ENCODE data around the gene SMYD3. TPM values are rescaled to one million over a fixed set of nuclear protein-coding genes. Genes with fewer than 3 reads are reported as not detected.
A peak's percentile ranks its signal among the peaks of the same experiment; 100 is the strongest.

The SMYD3 gene
- total and polyA plus RNA-seq, 9 of the 15 experiments (the other 6 are each of a cell fraction or from before 2014, with no cell fraction given), result 128 to 440 (median 197) TPM

DNA sequence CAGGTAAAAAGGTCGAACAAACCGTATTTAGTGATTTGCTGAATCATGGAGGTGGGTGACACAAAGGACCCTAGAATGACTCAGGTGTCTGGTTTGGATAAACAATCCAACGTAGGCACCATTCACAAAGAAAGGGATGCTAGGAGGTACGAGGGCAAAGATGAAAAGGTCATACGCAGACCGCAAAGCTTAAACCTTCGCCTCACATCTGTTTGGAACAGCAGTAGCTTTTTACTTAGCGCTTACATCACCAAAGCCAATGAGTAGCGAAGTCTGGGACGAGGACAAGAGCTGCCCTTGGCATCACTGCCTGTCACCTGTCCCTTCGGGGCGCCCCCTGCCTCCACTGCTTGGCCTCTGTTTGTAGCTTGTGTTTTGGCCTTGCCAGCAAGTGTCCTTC is 350.2 kb downstream of the SMYD3 start:
- H3K4me3 ChIP-seq, result no peak overlapping the region
- peak overlapping the region; percentile 32; the same call in 2 of the 3 replicates for H3K27ac ChIP-seq (ENCODE audit: extremely low read depth, low read depth, low read length)
- BruUV-seq (replicated peaks), result no TSS peak
- TF ChIP-seq ZNF589 (CRISPR knock-in tag; IDR thresholded peaks at IDR 0.05; ENCODE audit: low read depth), result 0 out of 2 replicates have a peak, but pooled peaks have one; percentile 40
- TF ChIP-seq ATF1 (CRISPR knock-in tag; IDR thresholded peaks at IDR 0.05), result no peak
- TF ChIP-seq ATF1 (tag; IDR thresholded peaks at IDR 0.05), result peak; percentile 29; the same call in 1 of the 2 replicates
- peak; percentile 76 for TF ChIP-seq C11orf30 (IDR thresholded peaks at IDR 0.05; ENCODE audit: low read depth)
- TF ChIP-seq, protein P1, sequence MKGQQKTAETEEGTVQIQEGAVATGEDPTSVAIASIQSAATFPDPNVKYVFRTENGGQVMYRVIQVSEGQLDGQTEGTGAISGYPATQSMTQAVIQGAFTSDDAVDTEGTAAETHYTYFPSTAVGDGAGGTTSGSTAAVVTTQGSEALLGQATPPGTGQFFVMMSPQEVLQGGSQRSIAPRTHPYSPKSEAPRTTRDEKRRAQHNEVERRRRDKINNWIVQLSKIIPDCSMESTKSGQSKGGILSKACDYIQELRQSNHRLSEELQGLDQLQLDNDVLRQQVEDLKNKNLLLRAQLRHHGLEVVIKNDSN (CRISPR knock-in tag; IDR thresholded peaks at IDR 0.05), result peak; percentile 37; the same call in 1 of the 2 replicates
- TF ChIP-seq ZEB2 (IDR thresholded peaks at IDR 0.05), result 0 out of 2 replicates have a peak, but pooled peaks have one; percentile 23
- TF ChIP-seq CHCHD3 (CRISPR knock-in tag; IDR thresholded peaks at IDR 0.05), result no peak
- TF ChIP-seq TCF3 (CRISPR knock-in tag; IDR thresholded peaks at IDR 0.05), result peak; percentile 11; the same call in 1 of the 2 replicates
- TF ChIP-seq MAFK (IDR thresholded peaks at IDR 0.05; ENCODE audit: low read length), result peak; percentile 36; the same call in 1 of the 2 replicates
- TF ChIP-seq NFE2 (IDR thresholded peaks at IDR 0.05; ENCODE audit: low read depth), result peak; percentile 84
- 0 out of 2 replicates have a peak, but pooled peaks have one; percentile 11 for TF ChIP-seq ARID1B (IDR thresholded peaks at IDR 0.05)
- TF ChIP-seq KDM1A (IDR thresholded peaks at IDR 0.05), result peak; percentile 28 to 65; a peak in 3 of 4 replicates
- TF ChIP-seq XRCC5 (IDR thresholded peaks at IDR 0.05; ENCODE audit: low read depth, low read length), result no peak
- no peak for TF ChIP-seq ZNF23 (CRISPR knock-in tag; IDR thresholded peaks at IDR 0.05)
- peak; percentile 15; the same call in 1 of the 2 replicates for TF ChIP-seq CXXC5 (CRISPR knock-in tag; IDR thresholded peaks at IDR 0.05)
- peak; percentile 91 for TF ChIP-seq ZNF316 (IDR thresholded peaks at IDR 0.05)
- no peak for TF ChIP-seq XRCC3 (IDR thresholded peaks at IDR 0.05)
- TF ChIP-seq, protein P2, sequence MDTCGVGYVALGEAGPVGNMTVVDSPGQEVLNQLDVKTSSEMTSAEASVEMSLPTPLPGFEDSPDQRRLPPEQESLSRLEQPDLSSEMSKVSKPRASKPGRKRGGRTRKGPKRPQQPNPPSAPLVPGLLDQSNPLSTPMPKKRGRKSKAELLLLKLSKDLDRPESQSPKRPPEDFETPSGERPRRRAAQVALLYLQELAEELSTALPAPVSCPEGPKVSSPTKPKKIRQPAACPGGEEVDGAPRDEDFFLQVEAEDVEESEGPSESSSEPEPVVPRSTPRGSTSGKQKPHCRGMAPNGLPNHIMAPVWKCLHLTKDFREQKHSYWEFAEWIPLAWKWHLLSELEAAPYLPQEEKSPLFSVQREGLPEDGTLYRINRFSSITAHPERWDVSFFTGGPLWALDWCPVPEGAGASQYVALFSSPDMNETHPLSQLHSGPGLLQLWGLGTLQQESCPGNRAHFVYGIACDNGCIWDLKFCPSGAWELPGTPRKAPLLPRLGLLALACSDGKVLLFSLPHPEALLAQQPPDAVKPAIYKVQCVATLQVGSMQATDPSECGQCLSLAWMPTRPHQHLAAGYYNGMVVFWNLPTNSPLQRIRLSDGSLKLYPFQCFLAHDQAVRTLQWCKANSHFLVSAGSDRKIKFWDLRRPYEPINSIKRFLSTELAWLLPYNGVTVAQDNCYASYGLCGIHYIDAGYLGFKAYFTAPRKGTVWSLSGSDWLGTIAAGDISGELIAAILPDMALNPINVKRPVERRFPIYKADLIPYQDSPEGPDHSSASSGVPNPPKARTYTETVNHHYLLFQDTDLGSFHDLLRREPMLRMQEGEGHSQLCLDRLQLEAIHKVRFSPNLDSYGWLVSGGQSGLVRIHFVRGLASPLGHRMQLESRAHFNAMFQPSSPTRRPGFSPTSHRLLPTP (IDR thresholded peaks at IDR 0.05; ENCODE audit: borderline replicate concordance, extremely low read depth, insufficient read length), result no peak
- TF ChIP-seq CAMTA2 (CRISPR knock-in tag; conservative IDR thresholded peaks at IDR 0.05), result no peak
- TF ChIP-seq, protein P3, sequence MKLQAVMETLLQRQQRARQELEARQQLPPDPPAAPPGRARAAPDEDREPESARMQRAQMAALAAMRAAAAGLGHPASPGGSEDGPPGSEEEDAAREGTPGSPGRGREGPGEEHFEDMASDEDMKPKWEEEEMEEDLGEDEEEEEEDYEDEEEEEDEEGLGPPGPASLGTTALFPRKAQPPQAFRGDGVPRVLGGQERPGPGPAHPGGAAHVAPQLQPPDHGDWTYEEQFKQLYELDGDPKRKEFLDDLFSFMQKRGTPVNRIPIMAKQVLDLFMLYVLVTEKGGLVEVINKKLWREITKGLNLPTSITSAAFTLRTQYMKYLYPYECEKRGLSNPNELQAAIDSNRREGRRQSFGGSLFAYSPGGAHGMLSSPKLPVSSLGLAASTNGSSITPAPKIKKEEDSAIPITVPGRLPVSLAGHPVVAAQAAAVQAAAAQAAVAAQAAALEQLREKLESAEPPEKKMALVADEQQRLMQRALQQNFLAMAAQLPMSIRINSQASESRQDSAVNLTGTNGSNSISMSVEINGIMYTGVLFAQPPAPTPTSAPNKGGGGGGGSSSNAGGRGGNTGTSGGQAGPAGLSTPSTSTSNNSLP (IDR thresholded peaks at IDR 0.05; ENCODE audit: borderline replicate concordance, low read depth, low read length), result no peak

More for the DNA sequence above, 350.2 kb downstream of the SMYD3 start:
- H3K9me3 ChIP-seq (replicated peaks; ENCODE audit: control insufficient read depth, insufficient read depth, low read depth, low read length), result no peaks in the 10 kb centered on the region
- H3K9ac ChIP-seq (ENCODE audit: insufficient read depth in 1 of 2, low read depth in 2 of 2, low read length in 2 of 2), result no peak overlapping the region
- peaks cover 9 to 59% of the 10 kb centered on the region in 2 experiments for H3K4me1 ChIP-seq (replicated peaks in 1 of 2; ENCODE audit: control insufficient read depth in 2 of 2, insufficient read depth in 2 of 2, low read length in 2 of 2)
- in situ Hi-C loops (cut with MboI) (no loop called here), intact Hi-C loops (cut with micrococcal nuclease) (no loop called here)
- H4K20me1 ChIP-seq (replicated peaks; ENCODE audit: control insufficient read depth, insufficient read depth, low read length), result no peaks in the 10 kb centered on the region
- FAIRE-seq, result peak; percentile 19
- POLR2A ChIA-PET, result interaction anchor here (0.7 to 1.5 kb wide), 7 partner anchors 8 to 199 kb away, joined by 3 to 9 read pairs (median 3); no protein-coding TSS in a partner anchor
- no peaks in the 10 kb centered on the region for H3K9me1 ChIP-seq (ENCODE audit: control insufficient read depth, insufficient read depth, low read length)
- H3K4me2 ChIP-seq (ENCODE audit: insufficient read depth, low read length), result peak overlapping the region; percentile 1; the same call in 1 of the 2 replicates
- peak in 3 of 4 experiments; percentile 25 to 44 (median 28) for DNase-seq (ENCODE audit: extremely low read depth in 1 of 4, low spot score in 3 of 4)
- no peaks in the 10 kb centered on the region for H3K36me3 ChIP-seq (ENCODE audit: control insufficient read depth, insufficient read depth, low read length)
- 58% methylated on average over 12 of the region's 12 CpGs for WGBS (ENCODE audit: insufficient coverage, low coverage, missing lambda C conversion rate)
- CTCF ChIA-PET (ENCODE audit: low intra/inter-chr PET ratio), result no interaction called here
- H3K79me2 ChIP-seq (ENCODE audit: control insufficient read depth, insufficient read depth, low read length), result peaks cover 10% of the 10 kb centered on the region; the same call in 2 of the 3 replicates
- no peak overlapping the region for H2AFZ ChIP-seq (ENCODE audit: low read depth, low read length)
- H3K27me3 ChIP-seq (ENCODE audit: control insufficient read depth in 2 of 2, insufficient read depth in 2 of 2, low read length in 2 of 2), result no peaks in the 10 kb centered on the region; a peak in 1 of 5 replicates
- ATAC-seq, result no peak

Measured in K562 (cell line).